Neutrophil (primary cell): ENCODE data around the gene SSR1.

ENCODE experiments used
- H3K27ac ChIP-seq: fragments of 200-600 bp; sonication (generic); 2 replicates; pipeline ENCODE4 v1.5.1; 2016; ENCODE audit warnings: mild to moderate bottlenecking, moderate library complexity
- H3K27me3 ChIP-seq: fragments of 200-600 bp; sonication (generic); 2 replicates; pipeline ENCODE4 v1.6.0; 2016; ENCODE audit warnings: mild to moderate bottlenecking
- H3K36me3 ChIP-seq: fragments of 200-600 bp; sonication (generic); 2 replicates; pipeline ENCODE4 v1.5.1; 2017
- H3K4me1 ChIP-seq, 2 experiments: fragments of 200-600 bp in 1 of 2; sonication (generic) in 1 of 2; 1 replicate in 1 of 2; 2 replicates in 1 of 2; pipeline versions ENCODE4 v1.5.1 to v1.6.1; 2013 to 2016; ENCODE audit warnings: low read depth in 1 of 2, low read length in 1 of 2, mild to moderate bottlenecking in 1 of 2, moderate library complexity in 1 of 2; ENCODE audit not compliant: control insufficient read depth in 1 of 2, insufficient read depth in 1 of 2
- H3K4me3 ChIP-seq, 2 experiments: fragments of 200-600 bp in 1 of 2; sonication (generic) in 1 of 2; 1 replicate in 1 of 2; 2 replicates in 1 of 2; pipeline ENCODE4 v1.5.1; 2013 to 2016; ENCODE audit warnings: low read depth in 1 of 2, low read length in 1 of 2, mild to moderate bottlenecking in 1 of 2, moderate library complexity in 1 of 2
- H3K9me3 ChIP-seq: fragments of 200-600 bp; sonication (generic); 2 replicates; pipeline ENCODE4 v1.5.1; 2016
- TF ChIP-seq, protein P1 (sequence below): fragments of 200-600 bp; sonication (generic); IDR thresholded peaks from 2 replicates; pipeline ENCODE4 v1.5.1; 2016; ENCODE audit warnings: antibody characterized with exemption

SSR1 gene

DNA sequence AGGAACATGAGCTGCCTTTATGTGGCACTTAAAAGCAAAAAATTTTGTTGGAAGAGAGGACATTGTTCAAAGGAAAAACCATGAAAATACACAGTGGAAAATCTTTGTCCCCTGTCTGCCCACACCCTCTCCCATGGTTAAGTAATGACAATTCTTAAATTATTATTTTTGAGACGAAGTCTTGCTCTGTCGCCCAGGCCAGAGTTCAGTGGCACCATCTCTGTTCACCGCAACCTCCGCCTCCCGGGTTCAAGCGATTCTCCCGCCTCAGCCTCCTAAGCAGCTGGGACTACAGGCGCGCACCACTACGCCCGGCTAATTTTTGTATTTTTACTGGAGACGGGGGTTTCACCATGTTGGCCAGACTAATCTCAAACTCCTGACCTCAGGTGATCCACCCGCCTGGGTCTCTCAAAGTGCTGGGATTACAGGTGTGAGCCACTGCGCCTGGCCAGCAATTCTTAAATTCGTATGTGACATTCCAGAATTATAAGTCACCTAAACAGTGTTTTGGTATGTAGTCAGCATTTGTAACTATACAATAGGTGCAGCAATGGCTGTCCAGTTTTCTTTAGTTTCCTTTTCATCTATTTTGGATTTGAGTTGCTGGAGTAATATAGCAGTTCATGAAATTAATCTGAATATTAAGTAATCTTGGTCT, 636 bp upstream of the SSR1 start:
- Histone ChIP-seq H3K4me1 (peaks cover 35 to 40% of the 10 kb centered on the region in 2 experiments), H3K4me3 (peak overlapping the region; percentile 95), H3K36me3 (peaks cover 13% of the 10 kb centered on the region), H3K27ac (peak overlapping the region; percentile 92), H3K27me3 (no peaks in the 10 kb centered on the region), H3K9me3 (no peaks in the 10 kb centered on the region)
- TF ChIP-seq, protein P1, sequence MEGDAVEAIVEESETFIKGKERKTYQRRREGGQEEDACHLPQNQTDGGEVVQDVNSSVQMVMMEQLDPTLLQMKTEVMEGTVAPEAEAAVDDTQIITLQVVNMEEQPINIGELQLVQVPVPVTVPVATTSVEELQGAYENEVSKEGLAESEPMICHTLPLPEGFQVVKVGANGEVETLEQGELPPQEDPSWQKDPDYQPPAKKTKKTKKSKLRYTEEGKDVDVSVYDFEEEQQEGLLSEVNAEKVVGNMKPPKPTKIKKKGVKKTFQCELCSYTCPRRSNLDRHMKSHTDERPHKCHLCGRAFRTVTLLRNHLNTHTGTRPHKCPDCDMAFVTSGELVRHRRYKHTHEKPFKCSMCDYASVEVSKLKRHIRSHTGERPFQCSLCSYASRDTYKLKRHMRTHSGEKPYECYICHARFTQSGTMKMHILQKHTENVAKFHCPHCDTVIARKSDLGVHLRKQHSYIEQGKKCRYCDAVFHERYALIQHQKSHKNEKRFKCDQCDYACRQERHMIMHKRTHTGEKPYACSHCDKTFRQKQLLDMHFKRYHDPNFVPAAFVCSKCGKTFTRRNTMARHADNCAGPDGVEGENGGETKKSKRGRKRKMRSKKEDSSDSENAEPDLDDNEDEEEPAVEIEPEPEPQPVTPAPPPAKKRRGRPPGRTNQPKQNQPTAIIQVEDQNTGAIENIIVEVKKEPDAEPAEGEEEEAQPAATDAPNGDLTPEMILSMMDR = no peak

DNA sequence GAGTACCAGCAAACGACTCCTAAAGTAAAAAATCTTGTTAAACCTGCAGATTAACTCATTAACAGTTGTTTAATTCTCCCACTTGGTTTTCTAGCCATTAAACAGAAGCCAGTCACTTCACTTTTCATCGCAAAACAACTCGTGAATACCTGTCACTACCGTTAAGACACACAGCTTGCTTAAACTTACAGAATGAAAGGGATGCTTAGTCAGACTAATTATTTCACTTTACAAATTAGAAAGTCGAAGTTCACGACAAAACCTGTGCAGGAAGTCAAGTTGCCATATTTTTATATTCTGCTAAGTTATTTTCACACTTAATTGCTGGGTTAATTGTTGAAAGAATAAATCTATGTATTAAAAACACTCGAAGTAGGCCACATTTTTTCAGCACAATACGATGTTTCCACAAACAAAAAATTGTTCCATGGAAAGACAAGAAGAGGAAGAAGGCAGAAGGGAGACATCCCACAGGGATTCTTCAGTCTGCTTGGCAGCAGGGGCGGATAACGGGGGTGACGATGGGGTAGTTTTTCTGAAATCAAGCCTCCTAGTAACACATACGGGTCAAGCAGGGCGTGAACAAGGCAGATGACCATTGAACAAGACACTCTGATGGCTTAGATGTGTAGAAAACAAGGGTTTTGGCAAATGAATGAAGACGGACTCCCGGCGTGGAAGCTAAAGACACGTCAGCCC, 933 bp downstream of the SSR1 start:
- Histone ChIP-seq H3K27ac (peak overlapping the region; percentile 92), H3K9me3 (no peaks in the 10 kb centered on the region), H3K4me1 (peaks cover 38 to 42% of the 10 kb centered on the region in 2 experiments), H3K36me3 (peaks cover 26% of the 10 kb centered on the region), H3K27me3 (no peaks in the 10 kb centered on the region), H3K4me3 (peak overlapping the region; percentile 95)
- TF ChIP-seq, protein P1 = no peak

DNA sequence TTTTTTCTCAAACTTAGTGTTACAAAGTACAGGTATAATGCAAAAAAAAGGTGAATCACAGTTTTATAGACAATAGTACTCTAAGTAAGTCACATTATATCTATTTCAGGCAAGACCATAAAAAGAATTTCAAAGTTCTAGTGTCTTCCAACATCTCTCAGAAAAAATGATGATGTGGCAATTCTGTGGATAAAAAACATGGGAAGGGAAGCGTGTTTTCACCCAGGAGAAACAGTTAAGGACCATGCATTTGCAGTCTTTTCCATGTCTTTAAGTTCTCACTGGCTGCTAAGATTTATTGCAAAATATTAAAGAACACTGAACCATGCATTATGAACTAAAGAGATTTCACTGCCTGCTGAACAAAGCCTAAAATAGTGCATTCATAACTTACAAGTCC, 1.8 kb downstream of the SSR1 start:
- H3K4me1 ChIP-seq = peaks cover 38 to 42% of the 10 kb centered on the region in 2 experiments
- H3K27me3 ChIP-seq = no peaks in the 10 kb centered on the region
- H3K27ac ChIP-seq = no peak overlapping the region
- H3K36me3 ChIP-seq = peaks cover 34% of the 10 kb centered on the region
- no peaks in the 10 kb centered on the region for H3K9me3 ChIP-seq
- peak overlapping the region in 1 of 2 experiments; percentile 95 for H3K4me3 ChIP-seq
- TF ChIP-seq, protein P1 = no peak

DNA sequence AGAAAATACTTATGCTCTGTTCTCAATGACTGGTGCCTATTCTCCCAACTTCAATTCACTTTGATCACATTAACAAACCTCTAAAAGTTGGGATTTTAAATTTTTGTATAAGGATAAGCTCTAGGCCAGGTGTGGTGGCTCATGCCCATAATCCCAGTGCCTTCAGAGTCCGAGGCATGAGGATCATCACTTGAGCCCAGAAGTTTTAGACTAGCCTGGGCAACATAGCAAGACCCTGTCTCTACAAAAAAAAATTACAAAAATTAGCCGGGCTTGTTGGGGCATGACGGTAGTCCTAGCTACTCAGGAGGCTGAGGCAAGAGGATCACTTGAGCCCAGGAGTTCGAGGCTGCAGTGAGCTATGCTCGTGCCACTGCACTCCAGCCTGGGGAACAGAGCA, 3.9 kb downstream of the SSR1 start:
- TF ChIP-seq, protein P1 = no peak
- H3K27ac ChIP-seq = no peak overlapping the region
- no peaks in the 10 kb centered on the region for H3K27me3 ChIP-seq
- H3K9me3 ChIP-seq = no peaks in the 10 kb centered on the region
- H3K4me1 ChIP-seq = peaks cover 33 to 34% of the 10 kb centered on the region in 2 experiments
- no peak overlapping the region for H3K4me3 ChIP-seq
- peaks cover 56% of the 10 kb centered on the region for H3K36me3 ChIP-seq

DNA sequence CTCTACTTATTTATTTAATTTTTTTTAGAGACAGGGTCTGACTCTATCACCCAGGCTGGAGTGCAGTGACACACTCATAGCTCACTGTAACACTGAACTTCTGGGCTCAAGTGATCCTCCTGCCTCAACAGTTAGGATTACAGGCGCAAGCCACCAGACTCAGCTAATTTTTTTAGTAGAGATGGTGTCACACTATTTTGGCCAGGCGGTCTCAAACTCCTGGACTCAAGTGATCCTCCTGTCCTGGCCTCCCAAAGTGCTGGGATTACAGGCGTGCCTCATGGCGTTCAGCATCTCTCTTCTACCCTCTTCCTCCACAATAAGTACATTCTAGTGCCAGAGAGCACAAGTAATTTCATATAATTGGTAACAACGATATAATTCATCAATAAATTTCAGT, 5.5 kb downstream of the SSR1 start:
- Histone ChIP-seq H3K4me3 (no peak overlapping the region), H3K4me1 (peaks cover 24 to 26% of the 10 kb centered on the region in 2 experiments), H3K36me3 (peaks cover 71% of the 10 kb centered on the region), H3K9me3 (no peaks in the 10 kb centered on the region), H3K27me3 (no peaks in the 10 kb centered on the region), H3K27ac (no peak overlapping the region)
- TF ChIP-seq, protein P1 = no peak
